Measurements from ENCODE around the gene DPP8. TPM values are rescaled to one million over a fixed set of nuclear protein-coding genes. Genes with fewer than 3 reads are reported as not detected.

The DPP8 gene
- total and polyA plus RNA-seq, 2 donors from 2014 or later: 8.2 to 38.6 TPM

GRCh38 chr15:65431731-65432130, 85.8 kb downstream of the DPP8 start:
- Histone ChIP-seq H3K9ac (ENCODE audit: low read length in 3 of 3) (no peak overlapping the region), H3K4me3 (ENCODE audit: low read length in 3 of 3) (no peak overlapping the region), H3K9me3 (ENCODE audit: control insufficient read depth in 2 of 3, insufficient read depth in 1 of 3, low read length in 3 of 3) (no peaks in the 10 kb centered on the region), H3K27me3 (ENCODE audit: control insufficient read depth, insufficient read depth, low read length) (no peaks in the 10 kb centered on the region), H3K27ac (ENCODE audit: low read depth in 2 of 2, low read length in 2 of 2) (no peak overlapping the region), H3K36me3 (ENCODE audit: control insufficient read depth in 2 of 3, insufficient read depth in 3 of 3, low read length in 3 of 3) (no peaks in the 10 kb centered on the region), H3K4me1 (ENCODE audit: control insufficient read depth in 2 of 3, insufficient read depth in 2 of 3, low read depth in 1 of 3, low read length in 3 of 3) (no peaks in the 10 kb centered on the region)
- no peak for TF ChIP-seq CTCF (IDR thresholded peaks at IDR 0.05; ENCODE audit: borderline replicate concordance, extremely low read depth, insufficient read depth)
- FAIRE-seq: no peak
- DNase-seq: no peak
- intact Hi-C loops (cut with DNase I): no loop called here

- Histone ChIP-seq H3K9me3 (ENCODE audit: control insufficient read depth in 2 of 3, insufficient read depth in 1 of 3, low read length in 3 of 3) (no peaks in the 10 kb centered on the region), H3K4me3 (ENCODE audit: low read length in 3 of 3) (no peak overlapping the region), H3K27me3 (ENCODE audit: control insufficient read depth, insufficient read depth, low read length) (no peaks in the 10 kb centered on the region), H3K4me1 (ENCODE audit: control insufficient read depth in 2 of 3, insufficient read depth in 2 of 3, low read depth in 1 of 3, low read length in 3 of 3) (peaks cover 0 to 9% (median 5%) of the 10 kb centered on the region in 3 donors), H3K36me3 (ENCODE audit: control insufficient read depth in 2 of 3, insufficient read depth in 3 of 3, low read length in 3 of 3) (no peaks in the 10 kb centered on the region), H3K27ac (ENCODE audit: low read depth in 2 of 2, low read length in 2 of 2) (no peak overlapping the region), H3K9ac (ENCODE audit: low read length in 3 of 3) (no peak overlapping the region)
- intact Hi-C loops (cut with DNase I): no loop called here
- TF ChIP-seq CTCF (IDR thresholded peaks at IDR 0.05; ENCODE audit: borderline replicate concordance, extremely low read depth, insufficient read depth): no peak
- no peak for FAIRE-seq
- no peak for DNase-seq
These were observed 91.2 kb downstream of the DPP8 start for GRCh38 chr15:65426216-65426853.

DNA sequence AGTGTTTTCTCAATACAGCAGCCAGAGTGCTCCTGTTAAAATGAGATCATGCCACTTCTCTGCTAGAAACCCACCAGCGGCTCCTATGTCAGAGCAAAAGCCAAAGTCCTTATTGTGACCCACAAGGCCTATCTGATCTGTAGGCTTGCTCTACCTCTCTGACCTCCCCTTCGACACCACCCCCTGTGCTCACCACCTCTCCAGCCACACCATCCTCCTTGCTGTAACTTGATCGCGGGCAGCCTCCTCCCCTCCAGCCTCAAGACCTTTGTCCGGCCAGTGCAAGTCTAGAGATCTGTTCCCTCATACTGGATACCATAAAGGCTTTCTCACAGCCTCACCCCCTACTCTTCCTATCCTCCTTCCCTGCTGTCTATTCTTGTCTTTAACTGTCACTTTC, 92.8 kb downstream of the DPP8 start:
- intact Hi-C loops (cut with DNase I): no loop called here
- Histone ChIP-seq H3K4me3 (ENCODE audit: low read length in 3 of 3) (no peak overlapping the region), H3K9ac (ENCODE audit: low read length in 3 of 3) (no peak overlapping the region), H3K9me3 (ENCODE audit: control insufficient read depth in 2 of 3, insufficient read depth in 1 of 3, low read length in 3 of 3) (no peaks in the 10 kb centered on the region), H3K27ac (ENCODE audit: low read depth in 2 of 2, low read length in 2 of 2) (no peak overlapping the region), H3K27me3 (ENCODE audit: control insufficient read depth, insufficient read depth, low read length) (no peaks in the 10 kb centered on the region), H3K4me1 (ENCODE audit: control insufficient read depth in 2 of 3, insufficient read depth in 2 of 3, low read depth in 1 of 3, low read length in 3 of 3) (peaks cover 0 to 13% (median 5%) of the 10 kb centered on the region in 3 donors), H3K36me3 (ENCODE audit: control insufficient read depth in 2 of 3, insufficient read depth in 3 of 3, low read length in 3 of 3) (no peaks in the 10 kb centered on the region)
- TF ChIP-seq CTCF (IDR thresholded peaks at IDR 0.05; ENCODE audit: borderline replicate concordance, extremely low read depth, insufficient read depth): no peak
- FAIRE-seq: no peak
- DNase-seq: no peak
